Endothelial cell of umbilical vein (primary cell): Measurements from ENCODE around the gene NAPB. TPM values are rescaled to one million over a fixed set of nuclear protein-coding genes. Genes with fewer than 3 reads are reported as not detected.

Source experiments
- BruUV-seq: library from RNA; stranded (reverse); fragments of 400-500 nt; replicated peaks from 2 replicates; lab custom pipeline; 2021; lab: Mats Ljungman, UMichigan
- CTCF ChIA-PET: fragments of 300-600, 350-600 bp; sonication (Branson Sonifier 250); formaldehyde crosslinking; loops from one replicate; lab custom pipeline; 2021; ENCODE audit warnings: antibody characterized with exemption, inconsistent platforms; lab: Charles Lee
- POLR2A ChIA-PET: fragments of 300-600, 350-600 bp; sonication (Branson Sonifier 250); formaldehyde crosslinking; loops from one replicate; lab custom pipeline; 2021; ENCODE audit warnings: antibody characterized with exemption, inconsistent platforms; lab: Charles Lee
- DNase-seq: peaks from one replicate; pipeline ENCODE4 v3.0.0-alpha.2; 2011; ENCODE audit warnings: low read depth, low spot score
- FAIRE-seq: peaks from 2 replicates; lab custom pipeline; 2011; peaks lifted over from hg19 to GRCh38; lab: Jason Lieb, UNC
- H2AFZ ChIP-seq: 2 replicates; pipeline ENCODE4 v1.6.0; 2012; ENCODE audit warnings: low read depth, low read length, control low read depth, inconsistent platforms
- H3K27ac ChIP-seq: 2 replicates; pipeline ENCODE4 v1.5.1; 2011; ENCODE audit warnings: low read depth, mild to moderate bottlenecking, control low read depth, low read length, moderate library complexity; ENCODE audit not compliant: insufficient read depth
- H3K27me3 ChIP-seq, 2 experiments: 2 replicates each; pipeline versions ENCODE4 v1.6.0 to v1.6.1; 2011; ENCODE audit warnings: low read length in 2 of 2, mixed read lengths in 1 of 2; ENCODE audit not compliant: control insufficient read depth in 2 of 2, insufficient read depth in 2 of 2
- H3K36me3 ChIP-seq, 2 experiments: 2 replicates in 1 of 2; 3 replicates in 1 of 2; pipeline ENCODE4 v1.5.1; 2011; ENCODE audit warnings: low read length in 2 of 2, mild to moderate bottlenecking in 1 of 2, moderate library complexity in 1 of 2; ENCODE audit not compliant: control insufficient read depth in 2 of 2, insufficient read depth in 2 of 2; ENCODE audit errors: extremely low read depth in 1 of 2
- H3K4me1 ChIP-seq: 3 replicates; pipeline ENCODE4 v1.5.1; 2011; ENCODE audit warnings: mild to moderate bottlenecking, low read length; ENCODE audit not compliant: control insufficient read depth, insufficient read depth; ENCODE audit errors: extremely low read depth
- H3K4me2 ChIP-seq: 2 replicates; pipeline ENCODE4 v1.6.1; 2011; ENCODE audit warnings: low read length, control low read depth, mixed read lengths; ENCODE audit not compliant: insufficient read depth
- H3K4me3 ChIP-seq, 3 experiments: fragments of 200-600 bp in 1 of 3; sonication (generic), shearing (Covaris generic) in 1 of 3; replicated peaks in 1 of 3; 2 replicates each; pipeline ENCODE4 v1.5.1; 2011 to 2016; ENCODE audit warnings: control low read depth in 3 of 3, low read length in 3 of 3, mild to moderate bottlenecking in 2 of 3, inconsistent platforms in 1 of 3, low read depth in 1 of 3, moderate library complexity in 1 of 3; ENCODE audit not compliant: insufficient read depth in 1 of 3
- H3K79me2 ChIP-seq: 2 replicates; pipeline ENCODE4 v1.6.0; 2012; ENCODE audit warnings: low read length, inconsistent platforms; ENCODE audit not compliant: control insufficient read depth, insufficient read depth
- H3K9ac ChIP-seq: replicated peaks from 2 replicates; pipeline ENCODE3; 2011; ENCODE audit warnings: low read length, control low read depth; ENCODE audit not compliant: insufficient read depth; ENCODE audit errors: extremely low read depth
- H3K9me1 ChIP-seq: replicated peaks from 3 replicates; pipeline ENCODE4 v1.6.0; 2011; ENCODE audit warnings: mild to moderate bottlenecking, low read length; ENCODE audit not compliant: control insufficient read depth, insufficient read depth; ENCODE audit errors: extremely low read depth
- H3K9me3 ChIP-seq: replicated peaks from 2 replicates; pipeline ENCODE4 v1.5.1; 2012; ENCODE audit warnings: low read length, inconsistent platforms; ENCODE audit not compliant: control insufficient read depth, insufficient read depth
- H4K20me1 ChIP-seq: replicated peaks from 2 replicates; pipeline ENCODE3; 2011; ENCODE audit warnings: mild to moderate bottlenecking, low read length; ENCODE audit not compliant: control insufficient read depth, insufficient read depth; ENCODE audit errors: extremely low read depth
- EZH2 ChIP-seq: IDR thresholded peaks from 2 replicates; pipeline ENCODE4 v1.6.1; 2012; ENCODE audit warnings: borderline replicate concordance, low read depth, mild to moderate bottlenecking, moderate library complexity, low read length, inconsistent platforms; ENCODE audit not compliant: severe bottlenecking
- FOS ChIP-seq: IDR thresholded peaks from 2 replicates; pipeline ENCODE4 v1.6.1; 2011; ENCODE audit warnings: mild to moderate bottlenecking, low read length, moderate library complexity, borderline replicate concordance; ENCODE audit not compliant: insufficient read depth
- GATA2 ChIP-seq: IDR thresholded peaks from 2 replicates; pipeline ENCODE4 v1.7.0; 2011; ENCODE audit warnings: low read depth, mild to moderate bottlenecking, moderate library complexity, mixed read lengths, low read length; ENCODE audit not compliant: insufficient read length, insufficient read depth
- JUN ChIP-seq: IDR thresholded peaks from 2 replicates; pipeline ENCODE4 v1.6.1; 2011; ENCODE audit warnings: borderline replicate concordance, low read depth; ENCODE audit not compliant: insufficient read length, insufficient read depth
- MYC ChIP-seq: IDR thresholded peaks from one replicate; pipeline ENCODE4 v1.6.1; 2011; ENCODE audit warnings: mild to moderate bottlenecking, low read depth, low read length
- POLR2A ChIP-seq: IDR thresholded peaks from 2 replicates; pipeline ENCODE4 v1.6.1; 2012; ENCODE audit warnings: low read depth, mild to moderate bottlenecking, control low read depth, low read length
- POLR2AphosphoS5 ChIP-seq: IDR thresholded peaks from 2 replicates; pipeline ENCODE4 v1.6.1; 2012; ENCODE audit warnings: low read depth, mild to moderate bottlenecking, control low read depth, low read length, moderate library complexity; ENCODE audit not compliant: insufficient read depth
- dilution Hi-C: fragments of 300-500 bp; cut with MboI; formaldehyde crosslinking; loops from one replicate; pipeline ENCODE4 v1.15.0; 2019; ENCODE audit warnings: low sequenced_read_pairs; ENCODE audit not compliant: extremely low pct_ligation_motif_present
- intact Hi-C: fragments of 100-400 bp; cut with micrococcal nuclease; formaldehyde crosslinking; loops from one replicate; pipeline ENCODE4 v1.10.0; 2022
- polyA plus RNA-seq, 4 experiments: library from polyadenylated mRNA; depleted of rRNA in 3 of 4; stranded (reverse) in 3 of 4; unstranded in 1 of 4; fragments of >200 nt; gene quantifications; 2 replicates each; pipeline versions ENCODE4 v1.2.1 to v1.2.3, GENCODE V29; 2011 to 2012; ENCODE audit warnings: missing spikeins in 1 of 4
- total RNA-seq: library from RNA; stranded (reverse); gene quantifications from 2 replicates; pipeline ENCODE4 v1.2.3, GENCODE V29; 2021
- TF ChIP-seq, protein P1 (sequence below): IDR thresholded peaks from 2 replicates; pipeline ENCODE4 v1.6.1; 2011; ENCODE audit not compliant: insufficient read depth, insufficient read length
- TF ChIP-seq, protein P2 (sequence below), 2 donors: IDR thresholded peaks; 1 replicate in 1 of 2; 2 replicates in 1 of 2; pipeline ENCODE4 v1.5.1; 2011; ENCODE audit warnings: low read length in 2 of 2, mild to moderate bottlenecking in 2 of 2, moderate library complexity in 2 of 2, control low read depth in 1 of 2, inconsistent platforms in 1 of 2, low read depth in 1 of 2; ENCODE audit not compliant: insufficient read depth in 1 of 2; ENCODE audit errors: extremely low read depth in 1 of 2

The NAPB gene
- total and polyA plus RNA-seq, 2 donors (not counting 3 experiments of a cell fraction or from before 2014, with no cell fraction given) = 4.7 to 10.1 TPM

- Histone ChIP-seq H3K27ac (no peak overlapping the region), H3K27me3 (no peaks in the 10 kb centered on the region), H3K4me3 (no peak overlapping the region), H3K9me1 (no peaks in the 10 kb centered on the region), H3K9me3 (no peaks in the 10 kb centered on the region), H3K9ac (no peak overlapping the region), H3K79me2 (no peaks in the 10 kb centered on the region), H4K20me1 (no peaks in the 10 kb centered on the region), H3K4me2 (no peak overlapping the region), H2AFZ (no peak overlapping the region), H3K36me3 (no peaks in the 10 kb centered on the region), H3K4me1 (peaks cover 9% of the 10 kb centered on the region)
- POLR2A ChIA-PET = no interaction called here
- BruUV-seq = no TSS peak
- dilution Hi-C loops = no loop called here
- FAIRE-seq (no peak), DNase-seq (no peak)
- intact Hi-C loops = no loop called here
- no peak for TF ChIP-seq POLR2A
- TF ChIP-seq POLR2AphosphoS5 = no peak
- TF ChIP-seq FOS = no peak
- TF ChIP-seq GATA2 = no peak
- TF ChIP-seq, protein P1, sequence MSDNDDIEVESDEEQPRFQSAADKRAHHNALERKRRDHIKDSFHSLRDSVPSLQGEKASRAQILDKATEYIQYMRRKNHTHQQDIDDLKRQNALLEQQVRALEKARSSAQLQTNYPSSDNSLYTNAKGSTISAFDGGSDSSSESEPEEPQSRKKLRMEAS = no peak
- no peak for TF ChIP-seq JUN
- no peak for TF ChIP-seq MYC
- no peak for TF ChIP-seq EZH2
- TF ChIP-seq, protein P2, sequence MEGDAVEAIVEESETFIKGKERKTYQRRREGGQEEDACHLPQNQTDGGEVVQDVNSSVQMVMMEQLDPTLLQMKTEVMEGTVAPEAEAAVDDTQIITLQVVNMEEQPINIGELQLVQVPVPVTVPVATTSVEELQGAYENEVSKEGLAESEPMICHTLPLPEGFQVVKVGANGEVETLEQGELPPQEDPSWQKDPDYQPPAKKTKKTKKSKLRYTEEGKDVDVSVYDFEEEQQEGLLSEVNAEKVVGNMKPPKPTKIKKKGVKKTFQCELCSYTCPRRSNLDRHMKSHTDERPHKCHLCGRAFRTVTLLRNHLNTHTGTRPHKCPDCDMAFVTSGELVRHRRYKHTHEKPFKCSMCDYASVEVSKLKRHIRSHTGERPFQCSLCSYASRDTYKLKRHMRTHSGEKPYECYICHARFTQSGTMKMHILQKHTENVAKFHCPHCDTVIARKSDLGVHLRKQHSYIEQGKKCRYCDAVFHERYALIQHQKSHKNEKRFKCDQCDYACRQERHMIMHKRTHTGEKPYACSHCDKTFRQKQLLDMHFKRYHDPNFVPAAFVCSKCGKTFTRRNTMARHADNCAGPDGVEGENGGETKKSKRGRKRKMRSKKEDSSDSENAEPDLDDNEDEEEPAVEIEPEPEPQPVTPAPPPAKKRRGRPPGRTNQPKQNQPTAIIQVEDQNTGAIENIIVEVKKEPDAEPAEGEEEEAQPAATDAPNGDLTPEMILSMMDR (IDR thresholded peaks at IDR 0.05; ENCODE audit: extremely low read depth in 1 of 2, insufficient read depth in 1 of 2, low read depth in 1 of 2, low read length in 2 of 2) = no peak
- CTCF ChIA-PET = no interaction called here
Observed at GRCh38 chr20:23334111-23334510, 87.2 kb downstream of the NAPB start.
